GM20000 (cell line): ENCODE data around the gene STEAP3.

Experiments
- DNase-seq: peaks from one replicate; pipeline ENCODE4 v3.0.0; 2012; ENCODE audit warnings: low spot score
- TF ChIP-seq, protein P1 (sequence below): IDR thresholded peaks from 2 replicates; pipeline ENCODE4 v1.5.1; 2012; ENCODE audit warnings: mild to moderate bottlenecking, control low read depth; ENCODE audit errors: extremely low read depth, missing control alignments

The STEAP3 gene

DNA sequence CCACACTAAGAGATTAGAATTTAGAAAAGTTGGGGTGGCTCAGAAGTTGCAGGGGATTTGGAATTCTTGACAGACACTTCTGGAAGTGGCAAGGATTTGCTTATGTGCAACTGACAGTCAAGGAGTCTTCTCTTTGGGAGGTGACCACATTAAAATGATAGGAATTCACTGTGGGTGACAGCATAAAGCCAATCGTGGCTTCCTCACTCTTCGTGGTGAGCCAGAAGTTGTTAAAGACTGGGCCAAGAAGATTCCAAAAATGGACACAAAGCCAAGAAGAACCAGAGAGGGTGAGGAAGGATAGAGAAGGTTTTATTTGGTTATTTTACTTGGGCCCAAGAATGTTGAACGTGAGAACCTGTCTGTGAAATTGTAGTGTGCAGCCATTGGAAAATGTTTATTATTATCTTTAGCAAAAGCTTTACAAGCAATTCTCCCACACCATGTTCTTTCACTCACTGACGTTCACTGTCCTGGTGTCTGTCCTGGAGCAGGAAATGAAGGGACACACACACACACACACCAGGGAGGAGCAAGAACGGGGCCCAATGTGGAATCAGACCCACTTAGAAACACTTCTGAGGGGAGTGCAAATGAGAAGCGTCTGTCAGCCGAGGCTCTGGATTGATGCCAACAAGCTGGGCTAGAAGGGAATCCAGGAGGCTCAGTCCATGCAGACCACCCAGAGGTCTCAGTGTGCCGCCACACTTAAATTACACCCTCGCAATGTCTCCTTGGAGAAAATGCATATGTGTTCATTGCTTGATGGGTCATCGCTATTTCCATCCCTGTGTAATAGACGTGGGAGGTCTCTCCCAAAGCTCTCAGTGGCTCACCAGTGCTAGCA, 37.2 kb downstream of the STEAP3 start:
- no peak for DNase-seq
- TF ChIP-seq, protein P1, sequence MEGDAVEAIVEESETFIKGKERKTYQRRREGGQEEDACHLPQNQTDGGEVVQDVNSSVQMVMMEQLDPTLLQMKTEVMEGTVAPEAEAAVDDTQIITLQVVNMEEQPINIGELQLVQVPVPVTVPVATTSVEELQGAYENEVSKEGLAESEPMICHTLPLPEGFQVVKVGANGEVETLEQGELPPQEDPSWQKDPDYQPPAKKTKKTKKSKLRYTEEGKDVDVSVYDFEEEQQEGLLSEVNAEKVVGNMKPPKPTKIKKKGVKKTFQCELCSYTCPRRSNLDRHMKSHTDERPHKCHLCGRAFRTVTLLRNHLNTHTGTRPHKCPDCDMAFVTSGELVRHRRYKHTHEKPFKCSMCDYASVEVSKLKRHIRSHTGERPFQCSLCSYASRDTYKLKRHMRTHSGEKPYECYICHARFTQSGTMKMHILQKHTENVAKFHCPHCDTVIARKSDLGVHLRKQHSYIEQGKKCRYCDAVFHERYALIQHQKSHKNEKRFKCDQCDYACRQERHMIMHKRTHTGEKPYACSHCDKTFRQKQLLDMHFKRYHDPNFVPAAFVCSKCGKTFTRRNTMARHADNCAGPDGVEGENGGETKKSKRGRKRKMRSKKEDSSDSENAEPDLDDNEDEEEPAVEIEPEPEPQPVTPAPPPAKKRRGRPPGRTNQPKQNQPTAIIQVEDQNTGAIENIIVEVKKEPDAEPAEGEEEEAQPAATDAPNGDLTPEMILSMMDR, result no peak

DNA sequence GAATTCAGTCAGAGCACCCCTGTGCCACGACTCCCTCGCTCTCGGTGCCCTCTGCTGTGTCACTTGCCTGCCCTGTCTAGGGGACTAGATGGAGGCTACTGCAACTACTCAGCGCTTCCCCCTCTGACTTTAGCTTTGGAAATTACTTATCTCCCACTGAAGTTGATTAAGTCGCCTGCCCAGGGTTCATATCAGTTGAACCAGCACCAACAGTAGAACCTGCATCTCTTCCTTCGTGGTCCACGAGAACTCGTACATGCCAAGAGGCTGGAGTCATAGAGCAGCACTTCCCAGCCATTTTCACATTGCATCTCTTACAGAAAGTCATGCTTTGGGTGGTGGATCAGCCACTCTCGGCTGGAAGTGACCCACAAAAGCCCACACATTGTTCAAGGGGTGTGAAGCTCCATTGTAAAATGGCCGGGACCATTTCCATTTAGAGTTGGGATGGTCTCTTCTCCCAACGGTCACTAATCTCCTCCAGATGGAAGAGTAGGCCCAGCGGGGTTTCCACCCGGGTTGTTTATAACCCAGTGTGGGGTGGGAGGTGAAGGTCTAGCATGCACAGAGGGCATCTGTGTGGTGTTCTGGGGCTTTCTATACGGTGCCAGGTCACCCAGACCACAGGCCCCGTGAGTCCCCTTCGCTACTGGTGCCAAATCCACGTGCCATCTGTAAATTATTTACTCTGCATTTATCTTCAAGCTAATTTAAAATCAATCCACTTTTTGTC, 38.0 kb downstream of the STEAP3 start:
- TF ChIP-seq, protein P1, result no peak
- DNase-seq, result no peak

DNA sequence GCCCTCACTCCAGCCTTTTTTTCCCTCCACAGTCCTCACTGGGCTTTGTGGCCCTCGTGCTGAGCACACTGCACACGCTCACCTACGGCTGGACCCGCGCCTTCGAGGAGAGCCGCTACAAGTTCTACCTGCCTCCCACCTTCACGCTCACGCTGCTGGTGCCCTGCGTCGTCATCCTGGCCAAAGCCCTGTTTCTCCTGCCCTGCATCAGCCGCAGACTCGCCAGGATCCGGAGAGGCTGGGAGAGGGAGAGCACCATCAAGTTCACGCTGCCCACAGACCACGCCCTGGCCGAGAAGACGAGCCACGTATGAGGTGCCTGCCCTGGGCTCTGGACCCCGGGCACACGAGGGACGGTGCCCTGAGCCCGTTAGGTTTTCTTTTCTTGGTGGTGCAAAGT, 39.4 kb downstream of the STEAP3 start:
- DNase-seq, result no peak
- TF ChIP-seq, protein P1, result no peak

DNA sequence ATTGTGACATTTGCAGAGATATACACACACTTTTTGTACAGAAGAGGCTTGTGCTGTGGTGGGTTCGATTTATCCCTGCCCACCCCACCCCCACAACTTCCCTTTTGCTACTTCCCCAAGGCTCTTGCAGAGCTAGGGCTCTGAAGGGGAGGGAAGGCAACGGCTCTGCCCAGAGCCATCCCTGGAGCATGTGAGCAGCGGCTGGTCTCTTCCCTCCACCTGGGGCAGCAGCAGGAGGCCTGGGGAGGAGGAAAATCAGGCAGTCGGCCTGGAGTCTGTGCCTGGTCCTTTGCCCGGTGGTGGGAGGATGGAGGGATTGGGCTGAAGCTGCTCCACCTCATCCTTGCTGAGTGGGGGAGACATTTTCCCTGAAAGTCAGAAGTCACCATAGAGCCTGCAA, 40.0 kb downstream of the STEAP3 start:
- DNase-seq, result no peak

DNA sequence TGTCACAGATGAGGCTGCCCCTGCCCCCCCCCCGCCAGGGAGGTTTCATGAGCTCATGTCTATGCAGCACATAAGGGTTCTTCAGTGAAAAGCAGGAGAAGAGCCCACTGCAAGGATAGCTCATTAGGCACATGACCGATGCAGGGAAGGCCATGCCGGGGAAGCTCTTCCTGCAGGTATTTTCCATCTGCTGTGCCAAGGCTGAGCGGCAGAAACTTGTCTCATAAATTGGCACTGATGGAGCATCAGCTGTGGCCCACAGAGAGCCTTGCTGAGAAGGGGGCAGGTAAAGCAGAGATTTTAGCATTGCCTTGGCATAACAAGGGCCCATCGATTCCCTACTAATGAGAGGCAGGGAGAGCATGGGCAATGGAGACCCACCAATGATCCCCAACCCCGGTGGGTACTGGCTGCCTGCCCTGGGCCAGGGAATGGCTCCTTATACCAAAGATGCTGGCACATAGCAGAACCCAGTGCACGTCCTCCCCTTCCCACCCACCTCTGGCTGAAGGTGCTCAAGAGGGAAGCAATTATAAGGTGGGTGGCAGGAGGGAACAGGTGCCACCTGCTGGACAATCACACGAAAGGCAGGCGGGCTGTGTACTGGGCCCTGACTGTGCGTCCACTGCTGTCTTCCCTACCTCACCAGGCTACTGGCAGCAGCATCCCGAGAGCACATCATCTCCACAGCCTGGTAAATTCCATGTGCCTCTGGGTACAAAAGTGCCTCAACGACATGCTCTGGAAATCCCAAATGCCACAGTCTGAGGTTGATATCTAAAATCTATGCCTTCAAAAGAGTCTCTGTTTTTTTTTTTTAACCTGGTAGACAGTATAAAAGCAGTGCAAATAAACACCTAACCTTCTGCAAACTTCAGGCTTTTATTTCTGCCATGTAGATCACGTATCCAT, 41.4 kb downstream of the STEAP3 start:
- peak; percentile 79 for DNase-seq
- TF ChIP-seq, protein P1, result peak; percentile 88

More for the DNA sequence above, 40.0 kb downstream of the STEAP3 start:
- TF ChIP-seq, protein P1, result no peak

DNA sequence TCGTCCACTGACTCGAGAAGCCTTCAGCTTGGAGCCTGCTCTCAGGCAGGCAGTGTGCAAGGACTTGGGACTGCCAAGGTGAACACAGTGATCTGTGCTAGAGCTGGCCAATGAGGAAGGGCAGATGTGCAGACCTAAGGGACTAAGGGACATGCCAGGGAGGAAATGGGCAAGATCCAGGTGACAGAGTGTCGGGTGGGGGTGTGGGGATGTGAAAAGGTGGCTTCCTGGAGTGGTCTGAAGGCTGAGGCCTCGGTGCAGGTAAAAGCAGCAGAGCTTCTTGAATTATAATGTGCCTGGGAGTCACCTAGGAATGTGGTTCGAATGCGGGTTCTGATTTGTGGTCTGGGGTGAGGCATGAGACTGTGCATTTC, 42.0 kb downstream of the STEAP3 start:
- no peak for DNase-seq

More for the DNA sequence above, 42.0 kb downstream of the STEAP3 start:
- TF ChIP-seq, protein P1, result no peak
